GM19328 (cell line): ENCODE results near the gene ISG15.
"Not testable (repeated sequence)": the region's sequence is repeated elsewhere in the genome, so short reads cannot be mapped to it uniquely, and the experiment has no call there.

Experiments used
- ATAC-seq: cut with Tn5 transposase; IDR thresholded peaks from one replicate; pipeline ENCODE4 v1.9.1; 2021; ENCODE audit warnings: mild to moderate bottlenecking, moderate library complexity; ENCODE audit not compliant: unreplicated experiment

Gene ISG15

GRCh38 chr1:993379-993995 is 19.8 kb upstream of the ISG15 start:
- no peak for ATAC-seq

GRCh38 chr1:994546-994945 is 18.8 kb upstream of the ISG15 start:
- not testable (repeated sequence) for ATAC-seq

- no peak for ATAC-seq
Observed at GRCh38 chr1:995665-996633, 17.3 kb upstream of the ISG15 start.

- no peak for ATAC-seq
Observed at GRCh38 chr1:996851-997712, 16.2 kb upstream of the ISG15 start.

GRCh38 chr1:997713-997992 is 15.6 kb upstream of the ISG15 start:
- no peak for ATAC-seq

GRCh38 chr1:997993-998744 is 15.1 kb upstream of the ISG15 start:
- no peak for ATAC-seq

GRCh38 chr1:998745-998994 is 14.6 kb upstream of the ISG15 start:
- ATAC-seq: no peak

GRCh38 chr1:998995-999724 is 14.1 kb upstream of the ISG15 start:
- no peak for ATAC-seq

GRCh38 chr1:999725-1000356 is 13.5 kb upstream of the ISG15 start, which contains the start of gene HES4:
Gene HES4 (minus strand): TSS chr1:1000097. CDS start chr1:999973, 124 bp downstream.
- ATAC-seq: no peak

- ATAC-seq: no peak
Observed at GRCh38 chr1:1000357-1001056, 12.8 kb upstream of the ISG15 start.

- ATAC-seq: no peak
Observed at GRCh38 chr1:1001057-1001783, 12.1 kb upstream of the ISG15 start.

- ATAC-seq: no peak
Observed at GRCh38 chr1:1003618-1004419, 9.5 kb upstream of the ISG15 start.

GRCh38 chr1:1004420-1004779 is 8.9 kb upstream of the ISG15 start:
- ATAC-seq: no peak

GRCh38 chr1:1004780-1005697 is 8.3 kb upstream of the ISG15 start:
- ATAC-seq: no peak

- ATAC-seq: no peak
Observed at GRCh38 chr1:1005774-1006304, 7.5 kb upstream of the ISG15 start.

- no peak for ATAC-seq
Observed at GRCh38 chr1:1006305-1007159, 6.8 kb upstream of the ISG15 start.
